Activated CD8-positive, alpha-beta T cell treated with anti-CD3 and anti-CD28 coated beads for 36 hours (primary cell): ENCODE measurements around the gene FANCB. TPM values are rescaled to one million over a fixed set of nuclear protein-coding genes. Genes with fewer than 3 reads are reported as not detected.

Source experiments
- ATAC-seq: fragments of 200-7000 bp; cut with Tn5 transposase; one replicate; pipeline ENCODE4 v1.10.0; 2021; ENCODE audit warnings: mild to moderate bottlenecking, moderate library complexity
- CTCF ChIA-PET: fragments of 350-600 bp; sonication (Branson Sonifier 250); formaldehyde crosslinking; loops from one replicate; lab custom pipeline; 2021; ENCODE audit warnings: antibody characterized with exemption; lab: Charles Lee
- POLR2A ChIA-PET: fragments of 350-600 bp; sonication (Branson Sonifier 250); formaldehyde crosslinking; loops from one replicate; lab custom pipeline; 2021; ENCODE audit warnings: antibody characterized with exemption; lab: Charles Lee
- DNase-seq: peaks from one replicate; pipeline ENCODE4 v3.0.0-alpha.2; 2020
- H3K27ac Mint-ChIP-seq: one replicate; pipeline ENCODE4 v1.8.0; 2021; ENCODE audit warnings: mild to moderate bottlenecking, mixed read lengths
- H3K27me3 Mint-ChIP-seq: one replicate; pipeline ENCODE4 v1.8.0; 2021; ENCODE audit warnings: mixed read lengths
- H3K36me3 Mint-ChIP-seq: one replicate; pipeline ENCODE4 v1.8.0; 2021; ENCODE audit warnings: low read depth, mixed read lengths
- H3K4me1 Mint-ChIP-seq: one replicate; pipeline ENCODE4 v1.8.0; 2021; ENCODE audit warnings: low read depth, mixed read lengths
- H3K4me3 Mint-ChIP-seq: one replicate; pipeline ENCODE4 v1.8.0; 2021; ENCODE audit warnings: mild to moderate bottlenecking, moderate library complexity, mixed read lengths
- H3K9me3 Mint-ChIP-seq: one replicate; pipeline ENCODE4 v1.8.0; 2021; ENCODE audit warnings: mixed read lengths
- intact Hi-C: fragments of 100-400 bp; cut with micrococcal nuclease; formaldehyde crosslinking; loops from one replicate; pipeline ENCODE4 v1.10.0; 2022
- total RNA-seq, 2 experiments: library from RNA; stranded (reverse); gene quantifications; one replicate each; pipeline ENCODE4 v1.2.3, GENCODE V29; 2021
- TF ChIP-seq, protein P1 (sequence below): fragments of 200-600 bp; IDR thresholded peaks from one replicate; pipeline ENCODE4 v1.8.0; 2022; ENCODE audit warnings: antibody characterized with exemption, mild to moderate bottlenecking

FANCB gene
- total RNA-seq, 2 experiments from 2014 or later, result 12.5 to 15.1 TPM

DNA sequence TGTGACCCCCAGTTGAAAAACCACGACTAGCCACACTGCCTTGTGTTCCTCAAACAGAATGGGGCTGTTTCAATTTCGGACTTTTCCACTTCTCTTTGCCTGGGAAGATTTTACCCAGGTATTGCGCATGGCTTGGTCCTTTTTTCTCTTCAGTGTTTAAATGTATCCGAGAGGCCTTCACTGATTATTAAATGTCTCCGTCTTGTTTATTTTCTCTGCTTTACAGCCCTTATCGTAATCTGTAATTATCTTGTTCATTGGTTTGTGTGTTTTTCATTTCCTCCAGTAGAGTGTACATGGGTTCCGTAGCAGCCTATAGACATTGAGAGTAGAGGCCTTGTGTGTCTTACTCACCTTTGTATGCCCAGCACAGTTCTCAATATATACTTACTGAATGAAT is 2.8 kb upstream of the FANCB start:
- ChIA-PET CTCF (no interaction called here), POLR2A (no interaction called here)
- intact Hi-C loops, result no loop called here
- H3K4me3 Mint-ChIP-seq, result no peak overlapping the region
- H3K27ac Mint-ChIP-seq, result no peak overlapping the region
- H3K36me3 Mint-ChIP-seq, result peaks cover 8% of the 10 kb centered on the region
- TF ChIP-seq, protein P1, sequence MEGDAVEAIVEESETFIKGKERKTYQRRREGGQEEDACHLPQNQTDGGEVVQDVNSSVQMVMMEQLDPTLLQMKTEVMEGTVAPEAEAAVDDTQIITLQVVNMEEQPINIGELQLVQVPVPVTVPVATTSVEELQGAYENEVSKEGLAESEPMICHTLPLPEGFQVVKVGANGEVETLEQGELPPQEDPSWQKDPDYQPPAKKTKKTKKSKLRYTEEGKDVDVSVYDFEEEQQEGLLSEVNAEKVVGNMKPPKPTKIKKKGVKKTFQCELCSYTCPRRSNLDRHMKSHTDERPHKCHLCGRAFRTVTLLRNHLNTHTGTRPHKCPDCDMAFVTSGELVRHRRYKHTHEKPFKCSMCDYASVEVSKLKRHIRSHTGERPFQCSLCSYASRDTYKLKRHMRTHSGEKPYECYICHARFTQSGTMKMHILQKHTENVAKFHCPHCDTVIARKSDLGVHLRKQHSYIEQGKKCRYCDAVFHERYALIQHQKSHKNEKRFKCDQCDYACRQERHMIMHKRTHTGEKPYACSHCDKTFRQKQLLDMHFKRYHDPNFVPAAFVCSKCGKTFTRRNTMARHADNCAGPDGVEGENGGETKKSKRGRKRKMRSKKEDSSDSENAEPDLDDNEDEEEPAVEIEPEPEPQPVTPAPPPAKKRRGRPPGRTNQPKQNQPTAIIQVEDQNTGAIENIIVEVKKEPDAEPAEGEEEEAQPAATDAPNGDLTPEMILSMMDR, result no peak
- no peaks in the 10 kb centered on the region for H3K27me3 Mint-ChIP-seq
- H3K4me1 Mint-ChIP-seq, result peaks cover 24% of the 10 kb centered on the region
- DNase-seq, result no peak
- H3K9me3 Mint-ChIP-seq, result no peaks in the 10 kb centered on the region
- ATAC-seq, result no peak

DNA sequence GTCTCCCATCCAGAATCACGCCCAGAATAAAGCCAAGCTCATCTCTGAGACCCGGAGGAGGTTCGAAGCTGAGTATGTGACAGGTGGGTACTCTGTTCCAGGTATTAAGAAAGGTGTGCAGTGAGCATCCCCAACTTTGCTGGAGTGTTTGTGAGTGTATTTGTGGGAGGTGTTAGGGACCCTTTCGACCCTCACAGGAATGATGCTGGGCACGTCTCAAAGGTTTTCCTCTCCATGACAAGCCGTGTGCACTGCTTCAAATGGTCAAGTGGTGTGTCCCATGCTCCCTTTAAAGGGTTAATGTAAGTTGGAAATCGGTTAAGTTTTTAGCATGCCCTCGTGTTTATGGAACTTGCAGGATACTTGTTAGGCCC is 794 bp upstream of the FANCB start:
- ATAC-seq (no peak), DNase-seq (no peak)
- peak overlapping the region; percentile 82 for H3K4me3 Mint-ChIP-seq
- H3K4me1 Mint-ChIP-seq, result peaks cover 18% of the 10 kb centered on the region
- H3K27me3 Mint-ChIP-seq, result no peaks in the 10 kb centered on the region
- no peaks in the 10 kb centered on the region for H3K9me3 Mint-ChIP-seq
- H3K27ac Mint-ChIP-seq, result peak overlapping the region; percentile 85
- ChIA-PET POLR2A (no interaction called here), CTCF (no interaction called here)
- intact Hi-C loops, result no loop called here
- TF ChIP-seq, protein P1, result no peak
- peaks cover 9% of the 10 kb centered on the region for H3K36me3 Mint-ChIP-seq

DNA sequence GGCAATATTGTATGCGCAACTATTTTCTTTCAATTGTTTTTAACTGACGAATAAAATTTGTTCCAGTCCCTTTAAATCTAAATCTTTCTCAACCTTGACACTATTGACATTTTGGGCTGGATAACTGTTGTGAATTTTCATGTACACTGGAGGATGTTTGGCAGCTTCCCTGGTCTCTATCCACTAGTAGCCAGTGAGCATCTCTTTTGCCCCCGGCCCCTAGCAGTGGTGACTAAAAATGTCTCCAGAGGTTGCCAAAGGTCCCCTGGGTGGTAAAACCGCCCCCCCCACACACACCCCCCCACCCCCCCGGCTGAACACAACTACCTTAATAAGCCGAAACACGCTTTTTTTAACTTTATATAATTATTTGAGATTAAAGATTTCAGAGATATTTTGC is 514 bp downstream of the FANCB start:
- DNase-seq (peak; percentile 42), ATAC-seq (no peak)
- TF ChIP-seq, protein P1, result no peak
- Mint-ChIP-seq H3K4me1 (peaks cover 16% of the 10 kb centered on the region), H3K9me3 (no peaks in the 10 kb centered on the region), H3K4me3 (peak overlapping the region; percentile 82), H3K36me3 (peaks cover 20% of the 10 kb centered on the region), H3K27me3 (no peaks in the 10 kb centered on the region), H3K27ac (peak overlapping the region; percentile 80)
- POLR2A ChIA-PET, result interaction anchor here (0.7 kb wide), 1 partner anchor 26 kb away, joined by 3 read pairs; no protein-coding TSS in a partner anchor
- intact Hi-C loops, result no loop called here
- CTCF ChIA-PET, result no interaction called here

DNA sequence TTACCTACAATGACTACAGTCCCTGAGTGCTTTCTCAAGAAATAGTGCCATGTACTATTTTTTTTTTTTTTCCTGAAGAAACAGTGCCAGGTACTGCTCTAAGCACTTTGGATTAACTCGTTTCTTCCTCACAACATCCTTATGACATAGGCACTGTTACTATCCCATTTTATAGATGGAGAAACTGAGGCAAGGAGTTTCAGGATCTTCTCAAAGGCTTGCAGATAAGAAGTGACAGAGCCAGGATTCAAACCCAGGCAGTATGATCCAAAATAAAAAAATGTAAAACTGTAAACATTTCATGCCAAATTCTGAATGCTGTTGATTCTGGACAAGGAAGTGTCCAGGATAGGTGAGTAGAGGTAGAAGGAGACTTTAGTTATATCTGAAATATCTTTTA is 1.1 kb downstream of the FANCB start:
- Mint-ChIP-seq H3K4me3 (peak overlapping the region; percentile 82), H3K27me3 (no peaks in the 10 kb centered on the region), H3K36me3 (peaks cover 22% of the 10 kb centered on the region), H3K27ac (no peak overlapping the region), H3K4me1 (peaks cover 16% of the 10 kb centered on the region), H3K9me3 (no peaks in the 10 kb centered on the region)
- ATAC-seq (no peak), DNase-seq (no peak)
- POLR2A ChIA-PET, result no interaction called here
- TF ChIP-seq, protein P1, result no peak
- CTCF ChIA-PET, result no interaction called here
- intact Hi-C loops, result no loop called here

DNA sequence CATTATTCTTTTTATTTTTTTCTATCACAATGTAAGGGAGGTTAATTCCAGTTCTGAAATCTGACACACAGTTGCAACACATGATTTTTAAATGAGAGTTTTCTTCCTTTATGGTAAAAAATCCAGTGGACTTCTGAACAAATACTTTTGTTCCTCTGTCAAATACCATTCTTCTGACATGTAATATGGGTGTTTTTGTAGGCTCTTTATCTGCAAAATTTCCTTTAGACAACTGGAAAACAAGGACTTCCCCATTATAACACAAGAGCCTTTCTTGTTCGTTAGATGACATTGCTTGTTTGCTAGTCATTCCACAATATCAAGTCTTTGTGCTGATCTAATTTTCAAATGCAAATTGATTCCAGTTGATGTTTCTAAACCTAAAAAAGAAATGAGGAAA is 7.7 kb downstream of the FANCB start:
- intact Hi-C loops, result no loop called here
- POLR2A ChIA-PET, result no interaction called here
- TF ChIP-seq, protein P1, result no peak
- ATAC-seq, result no peak
- Mint-ChIP-seq H3K27ac (no peak overlapping the region), H3K4me1 (peaks cover 3% of the 10 kb centered on the region), H3K9me3 (no peaks in the 10 kb centered on the region), H3K4me3 (no peak overlapping the region), H3K36me3 (peaks cover 23% of the 10 kb centered on the region), H3K27me3 (no peaks in the 10 kb centered on the region)
- DNase-seq, result no peak
- CTCF ChIA-PET, result no interaction called here
